ENCODE data around the gene VSNL1. TPM values are rescaled to one million over a fixed set of nuclear protein-coding genes. Genes with fewer than 3 reads are reported as not detected.

VSNL1 gene
- total RNA-seq, 1 experiment from 2014 or later = 9.9 TPM

DNA sequence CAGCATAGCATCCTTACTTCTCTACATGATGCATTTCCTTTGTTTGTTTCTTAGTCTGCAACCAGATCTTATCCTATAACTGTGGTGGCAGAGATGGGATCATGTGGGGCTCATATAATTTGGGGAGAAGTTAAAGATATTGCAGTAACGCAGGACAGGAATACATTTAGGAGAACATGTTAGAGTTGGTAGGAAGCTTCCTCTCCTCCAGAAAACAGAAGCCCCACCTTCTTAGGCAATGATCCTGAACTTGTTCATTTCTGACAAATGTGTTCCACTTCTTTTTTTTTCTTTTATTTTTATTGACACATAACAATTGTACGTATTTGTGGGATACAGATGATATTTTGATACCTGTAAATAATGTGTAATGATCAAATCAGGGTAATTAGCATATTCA is 99.9 kb downstream of the VSNL1 start:
- Histone ChIP-seq H3K9me3 (ENCODE audit: control insufficient read depth, low read depth, low read length) (no peaks in the 10 kb centered on the region), H2BK120ac (ENCODE audit: low read depth, low read length, poor library complexity, severe bottlenecking) (no peak overlapping the region), H3K14ac (ENCODE audit: insufficient read depth, low read length) (no peak overlapping the region), H3K4me2 (ENCODE audit: insufficient read depth, insufficient read length, low read length) (no peak overlapping the region), H4K20me1 (ENCODE audit: control insufficient read depth, insufficient read depth, insufficient read length) (no peaks in the 10 kb centered on the region), H3K4ac (ENCODE audit: low read depth, low read length) (no peak overlapping the region), H3K23me2 (ENCODE audit: insufficient read length, low read depth, low read length, poor library complexity, severe bottlenecking) (no peaks in the 10 kb centered on the region), H3K18ac (ENCODE audit: insufficient read length, low read depth, low read length) (no peak overlapping the region), H2BK12ac (ENCODE audit: insufficient read length, low read depth, low read length) (no peak overlapping the region), H3K79me2 (ENCODE audit: insufficient read depth, low read length) (no peaks in the 10 kb centered on the region), H4K5ac (ENCODE audit: insufficient read length, low read depth, low read length) (no peak overlapping the region), H2BK15ac (ENCODE audit: low read depth, low read length) (no peak overlapping the region), H3K56ac (ENCODE audit: insufficient read length, low read depth, low read length) (no peak overlapping the region), H3K27me3 (ENCODE audit: insufficient read depth, low read length) (no peaks in the 10 kb centered on the region), H3K23ac (ENCODE audit: insufficient read length, low read depth, low read length) (no peak overlapping the region), H4K91ac (ENCODE audit: insufficient read length, low read depth, low read length) (no peak overlapping the region), H4K8ac (replicated peaks; ENCODE audit: insufficient read length, low read depth, low read length) (no peak overlapping the region), H2AK5ac (ENCODE audit: insufficient read length, low read length) (no peak overlapping the region), H3T11ph (ENCODE audit: low read length) (no peak overlapping the region), H3K79me1 (ENCODE audit: insufficient read depth, low read depth, low read length, poor library complexity, severe bottlenecking) (no peaks in the 10 kb centered on the region), H2BK5ac (ENCODE audit: insufficient read length, low read length) (no peak overlapping the region), H2AFZ (ENCODE audit: low read length) (no peak overlapping the region), H3K27ac (ENCODE audit: insufficient read length, low read depth, low read length) (no peak overlapping the region), H3K9ac (ENCODE audit: extremely low read depth, insufficient read length, low read length) (no peak overlapping the region), H3K4me1 (ENCODE audit: insufficient read depth, low read length) (no peaks in the 10 kb centered on the region; the same call in 1 of the 2 replicates), H2BK20ac (ENCODE audit: low read depth, low read length, poor library complexity, severe bottlenecking) (no peak overlapping the region)
- Mint-ChIP-seq H3K27ac (no peak overlapping the region), H3K4me3 (no peak overlapping the region), H3K36me3 (ENCODE audit: insufficient read depth in 1 of 3, low read depth in 3 of 3) (peaks cover 0 to 8% (median 0%) of the 10 kb centered on the region in 3 experiments; a peak in 3 of 7 replicates), H3K4me1 (peaks cover 26 to 30% of the 10 kb centered on the region in 2 experiments), H3K27me3 (ENCODE audit: low read depth) (no peaks in the 10 kb centered on the region), H3K9me3 (no peaks in the 10 kb centered on the region)
- TF ChIP-seq, protein P1, sequence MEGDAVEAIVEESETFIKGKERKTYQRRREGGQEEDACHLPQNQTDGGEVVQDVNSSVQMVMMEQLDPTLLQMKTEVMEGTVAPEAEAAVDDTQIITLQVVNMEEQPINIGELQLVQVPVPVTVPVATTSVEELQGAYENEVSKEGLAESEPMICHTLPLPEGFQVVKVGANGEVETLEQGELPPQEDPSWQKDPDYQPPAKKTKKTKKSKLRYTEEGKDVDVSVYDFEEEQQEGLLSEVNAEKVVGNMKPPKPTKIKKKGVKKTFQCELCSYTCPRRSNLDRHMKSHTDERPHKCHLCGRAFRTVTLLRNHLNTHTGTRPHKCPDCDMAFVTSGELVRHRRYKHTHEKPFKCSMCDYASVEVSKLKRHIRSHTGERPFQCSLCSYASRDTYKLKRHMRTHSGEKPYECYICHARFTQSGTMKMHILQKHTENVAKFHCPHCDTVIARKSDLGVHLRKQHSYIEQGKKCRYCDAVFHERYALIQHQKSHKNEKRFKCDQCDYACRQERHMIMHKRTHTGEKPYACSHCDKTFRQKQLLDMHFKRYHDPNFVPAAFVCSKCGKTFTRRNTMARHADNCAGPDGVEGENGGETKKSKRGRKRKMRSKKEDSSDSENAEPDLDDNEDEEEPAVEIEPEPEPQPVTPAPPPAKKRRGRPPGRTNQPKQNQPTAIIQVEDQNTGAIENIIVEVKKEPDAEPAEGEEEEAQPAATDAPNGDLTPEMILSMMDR (conservative IDR thresholded peaks at IDR 0.05) = no peak
- DNase-seq = no peak
- no CpG with 5 or more reads among the region's 2 CpGs for WGBS (ENCODE audit: extremely low coverage, insufficient read length, low lambda C conversion rate)
